Activated CD8-positive, alpha-beta memory T cell treated with anti-CD3 and anti-CD28 coated beads, Interleukin-2, amount 50 U/mL, for 48 hours (primary cell): ENCODE results near the gene NATD1.
A peak's percentile ranks its signal among the peaks of the same experiment; 100 is the strongest.
"Not testable (repeated sequence)": the region's sequence is repeated elsewhere in the genome, so short reads cannot be mapped to it uniquely, and the experiment has no call there.

ENCODE experiments used
- DNase-seq: peaks from one replicate; pipeline ENCODE4 v3.0.0-alpha.2; 2020

NATD1 gene

GRCh38 chr17:21243516-21244303, 9.5 kb downstream of the NATD1 start:
- DNase-seq = no peak

GRCh38 chr17:21242780-21243515, 10.3 kb downstream of the NATD1 start:
- no peak for DNase-seq

GRCh38 chr17:21242026-21242697, 11.0 kb downstream of the NATD1 start:
- no peak for DNase-seq

- no peak for DNase-seq
Measured at GRCh38 chr17:21241564-21241963, 11.6 kb downstream of the NATD1 start.

- DNase-seq = no peak
Measured at GRCh38 chr17:21240369-21241055, 12.7 kb downstream of the NATD1 start.

GRCh38 chr17:21239680-21240368, 13.4 kb downstream of the NATD1 start:
- DNase-seq = no peak

GRCh38 chr17:21235921-21236320, 17.3 kb downstream of the NATD1 start:
- DNase-seq = no peak

- DNase-seq = no peak
Measured at GRCh38 chr17:21233581-21234347, 19.4 kb downstream of the NATD1 start.

- DNase-seq = no peak
Measured at GRCh38 chr17:21232033-21232749, 21.0 kb downstream of the NATD1 start.

GRCh38 chr17:21231533-21231932, 21.7 kb downstream of the NATD1 start:
- DNase-seq = no peak

GRCh38 chr17:21228845-21229244, 24.4 kb downstream of the NATD1 start:
- DNase-seq = no peak

GRCh38 chr17:21228111-21228510, 25.1 kb downstream of the NATD1 start:
- no peak for DNase-seq

GRCh38 chr17:21227277-21227676, 25.9 kb downstream of the NATD1 start:
- not testable (repeated sequence) for DNase-seq

- no peak for DNase-seq
Measured at GRCh38 chr17:21223086-21223485, 30.1 kb downstream of the NATD1 start.

GRCh38 chr17:21218831-21219380, 34.3 kb downstream of the NATD1 start:
- no peak for DNase-seq

- DNase-seq = peak; percentile 73
Measured at GRCh38 chr17:21218101-21218500, 35.1 kb downstream of the NATD1 start.

GRCh38 chr17:21217346-21217745, 35.9 kb downstream of the NATD1 start:
- no peak for DNase-seq

GRCh38 chr17:21215935-21216334, 37.3 kb downstream of the NATD1 start:
- DNase-seq = no peak

GRCh38 chr17:21214777-21215541, 38.3 kb downstream of the NATD1 start:
- DNase-seq = no peak
